DMS53 treated with DMSO at 0.1 percent for 48 hours (cell line): ENCODE results near the gene STMN3.
"Not testable (repeated sequence)": the region's sequence is repeated elsewhere in the genome, so short reads cannot be mapped to it uniquely, and the experiment has no call there.

ENCODE experiments used
- DNase-seq: peaks from one replicate; lab custom pipeline; 2025; ENCODE audit not compliant: unreplicated experiment; lab: John Stamatoyannopoulos, UW

The STMN3 gene

GRCh38 chr20:63617876-63618265 is 35.4 kb downstream of the STMN3 start:
- DNase-seq = no peak

DNA sequence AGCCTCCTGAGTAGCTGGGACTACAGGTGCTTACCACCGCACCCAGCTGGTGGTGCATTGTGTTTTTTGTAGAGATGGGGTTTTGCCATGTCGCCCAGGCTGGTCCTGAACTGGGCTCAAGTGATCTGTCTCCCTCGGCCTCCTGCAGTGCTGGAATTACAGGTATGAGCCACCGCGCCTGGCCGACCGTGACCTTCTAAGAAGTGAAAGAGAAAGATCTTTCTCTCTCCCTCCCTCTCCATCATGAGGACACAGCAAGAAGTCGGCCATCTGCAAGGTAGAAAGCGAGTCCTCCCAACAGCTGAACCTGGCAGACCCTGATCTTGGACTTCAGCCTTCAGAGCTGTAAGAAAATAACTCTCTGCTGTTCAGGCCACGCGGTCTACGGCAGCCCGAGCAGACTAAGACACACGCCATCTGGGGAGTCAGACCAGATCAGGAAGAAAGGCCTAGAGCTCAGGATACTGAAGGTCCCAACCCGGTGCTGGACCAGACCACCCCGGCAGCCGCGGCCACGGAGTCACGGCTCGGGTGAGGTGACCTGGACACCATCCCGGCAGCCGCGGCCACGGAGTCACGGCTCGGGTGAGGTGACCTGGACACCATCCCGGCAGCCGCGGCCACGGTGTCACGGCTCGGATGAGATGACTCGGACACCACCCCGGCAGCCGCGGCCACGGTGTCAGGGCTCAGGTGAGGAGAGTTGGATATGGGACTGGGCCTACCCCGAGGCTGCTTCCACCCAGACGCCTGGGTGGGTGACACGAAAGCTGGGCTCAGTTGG is 35.9 kb downstream of the STMN3 start:
- no peak for DNase-seq

DNA sequence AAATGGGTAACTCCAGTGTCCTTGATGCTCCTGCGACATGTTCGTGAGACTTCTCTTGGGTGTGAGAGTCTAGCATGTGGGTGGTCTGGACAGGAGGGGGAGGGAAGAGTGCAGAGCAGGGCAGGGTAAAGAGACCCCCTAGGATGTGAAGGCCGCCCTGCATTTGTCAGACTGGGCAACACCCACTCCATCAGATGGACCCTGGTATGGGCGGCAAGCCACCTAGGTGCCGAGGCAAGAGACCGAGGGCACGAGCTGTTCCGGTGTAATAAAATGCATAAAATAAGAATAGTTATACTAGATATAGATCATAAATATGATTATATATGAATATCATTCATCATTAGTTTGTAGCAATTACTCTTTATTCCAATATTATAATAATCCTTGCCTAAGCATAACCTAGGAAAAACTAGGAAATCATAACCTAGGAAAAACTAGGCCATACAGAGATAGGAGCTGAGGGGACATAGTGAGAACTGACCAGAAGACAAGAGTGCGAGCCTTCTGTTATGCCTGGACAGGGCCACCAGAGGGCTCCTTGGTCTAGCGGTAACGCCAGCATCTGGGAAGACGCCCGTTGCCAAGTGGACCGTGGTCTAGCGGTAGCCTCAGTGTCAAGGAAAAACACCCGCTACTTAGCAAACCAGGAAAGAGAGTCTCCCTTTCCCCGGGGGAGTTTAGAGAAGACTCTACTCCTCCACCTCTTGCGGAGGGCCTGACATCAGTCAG is 39.2 kb downstream of the STMN3 start:
- DNase-seq = not testable (repeated sequence)

DNA sequence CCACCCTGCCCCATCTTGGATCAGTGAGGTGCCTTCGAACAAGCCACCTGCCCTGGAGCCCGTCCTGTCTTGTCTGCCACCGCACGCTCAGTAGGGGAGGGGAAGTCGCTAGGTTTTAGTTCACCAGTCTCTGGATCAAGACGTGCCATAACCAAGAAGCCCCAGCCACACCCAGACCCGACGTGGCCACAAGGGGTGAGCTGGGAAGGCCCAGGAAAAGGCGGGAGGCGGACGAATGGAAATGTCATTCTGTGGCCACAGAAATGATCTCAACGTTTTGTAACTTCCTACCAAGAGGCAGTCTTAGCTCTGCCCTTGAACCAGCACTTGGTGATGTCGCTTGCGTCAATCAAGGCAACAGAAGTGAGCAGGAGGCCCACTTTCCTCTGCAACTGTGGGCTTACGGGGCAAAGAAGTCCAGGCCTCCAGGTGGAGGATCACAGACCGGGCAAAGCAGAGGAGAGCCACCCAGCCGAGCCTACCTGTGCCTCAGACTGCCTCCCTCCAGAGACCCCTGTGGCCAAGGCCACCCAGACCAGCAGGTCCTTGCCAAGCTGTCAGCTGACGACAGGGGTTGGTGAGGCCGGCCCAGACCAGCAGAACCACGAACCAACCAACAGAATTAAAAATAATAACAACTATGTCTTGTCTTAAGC is 40.8 kb downstream of the STMN3 start:
- DNase-seq = no peak

DNA sequence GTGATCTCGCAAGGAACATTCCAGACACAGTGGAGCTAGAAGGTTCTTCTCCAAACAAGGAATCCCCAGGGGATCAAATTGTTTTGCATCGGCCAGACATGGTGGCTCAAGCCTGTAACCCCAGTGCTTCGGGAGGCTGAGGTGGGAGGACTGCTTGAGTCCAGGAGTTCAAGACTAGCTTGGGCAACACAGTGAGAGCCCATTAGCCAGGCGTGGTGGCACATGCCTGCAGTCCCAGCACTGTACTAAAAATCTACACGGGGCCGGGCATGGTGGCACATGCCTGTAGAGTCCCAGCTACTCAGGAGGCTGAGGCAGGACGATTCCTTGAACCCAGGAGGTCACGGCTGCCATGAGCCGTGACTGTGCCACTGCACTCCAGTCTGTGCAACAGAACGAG is 41.6 kb downstream of the STMN3 start:
- no peak for DNase-seq

GRCh38 chr20:63610581-63611435 is 42.4 kb downstream of the STMN3 start:
- no peak for DNase-seq

- DNase-seq = no peak
Measured at GRCh38 chr20:63606686-63607085, 46.5 kb downstream of the STMN3 start.

DNA sequence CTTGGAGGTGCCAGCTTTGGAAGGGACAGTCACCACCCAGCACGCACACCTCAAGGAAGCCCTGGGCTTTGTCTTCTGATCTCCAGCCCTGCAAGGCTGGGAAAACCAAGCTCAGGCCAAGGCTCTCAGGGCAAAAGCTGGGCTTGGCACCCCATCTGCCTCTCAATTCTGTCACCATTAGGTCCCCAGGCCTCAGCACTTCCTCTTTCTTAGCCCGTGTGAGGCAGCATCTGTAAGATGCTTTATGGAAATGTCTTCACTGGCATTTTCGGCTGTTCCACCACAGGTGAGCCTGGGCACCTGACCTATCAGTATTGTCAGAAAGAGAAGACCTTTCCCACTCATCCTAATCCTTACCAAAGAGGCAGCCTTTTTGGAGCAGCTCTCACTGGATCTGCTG is 50.9 kb downstream of the STMN3 start:
- DNase-seq = no peak

DNA sequence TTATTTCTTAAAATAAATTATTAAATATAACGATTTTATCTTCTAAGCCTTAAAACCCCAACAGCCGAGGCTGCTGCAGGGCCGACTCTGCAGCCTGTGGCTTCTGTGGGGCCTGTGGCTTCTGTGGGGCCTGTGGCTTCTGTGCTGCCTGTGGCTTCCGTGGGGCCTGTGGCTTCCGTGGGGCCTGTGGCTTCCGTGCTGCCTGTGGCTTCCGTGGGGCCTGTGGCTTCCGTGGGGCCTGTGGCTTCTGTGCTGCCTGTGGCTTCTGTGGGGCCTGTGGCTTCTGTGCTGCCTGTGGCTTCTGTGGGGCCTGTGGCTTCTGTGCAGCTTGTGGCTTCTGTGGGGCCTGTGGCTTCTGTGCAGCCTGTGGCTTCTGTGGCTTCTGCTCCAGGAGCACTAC is 51.5 kb downstream of the STMN3 start:
- not testable (repeated sequence) for DNase-seq

- DNase-seq = no peak
Measured at GRCh38 chr20:63599396-63600050, 53.7 kb downstream of the STMN3 start.

GRCh38 chr20:63598479-63599395 is 54.5 kb downstream of the STMN3 start:
- no peak for DNase-seq

GRCh38 chr20:63597651-63598478 is 55.4 kb downstream of the STMN3 start:
- DNase-seq = no peak

DNA sequence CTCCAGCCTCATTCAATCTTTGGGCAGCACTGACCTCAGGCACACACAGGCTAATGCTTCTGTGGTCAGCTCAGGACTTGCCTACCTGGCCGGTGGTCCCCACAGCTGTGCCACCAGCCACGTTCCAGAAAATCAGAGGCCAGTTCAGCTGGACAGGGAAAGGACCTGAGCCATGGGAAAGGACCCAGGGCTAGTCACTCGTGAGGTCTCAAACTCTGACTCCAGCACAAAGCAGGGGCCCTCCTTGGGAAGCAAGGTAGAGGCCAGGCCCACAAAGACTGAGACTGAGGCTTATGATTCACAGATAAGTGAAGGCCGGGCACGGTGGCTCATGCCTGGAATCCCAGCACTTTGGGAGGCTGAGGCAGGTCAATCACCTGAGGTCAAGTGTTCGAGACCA is 56.8 kb downstream of the STMN3 start:
- DNase-seq = no peak

DNA sequence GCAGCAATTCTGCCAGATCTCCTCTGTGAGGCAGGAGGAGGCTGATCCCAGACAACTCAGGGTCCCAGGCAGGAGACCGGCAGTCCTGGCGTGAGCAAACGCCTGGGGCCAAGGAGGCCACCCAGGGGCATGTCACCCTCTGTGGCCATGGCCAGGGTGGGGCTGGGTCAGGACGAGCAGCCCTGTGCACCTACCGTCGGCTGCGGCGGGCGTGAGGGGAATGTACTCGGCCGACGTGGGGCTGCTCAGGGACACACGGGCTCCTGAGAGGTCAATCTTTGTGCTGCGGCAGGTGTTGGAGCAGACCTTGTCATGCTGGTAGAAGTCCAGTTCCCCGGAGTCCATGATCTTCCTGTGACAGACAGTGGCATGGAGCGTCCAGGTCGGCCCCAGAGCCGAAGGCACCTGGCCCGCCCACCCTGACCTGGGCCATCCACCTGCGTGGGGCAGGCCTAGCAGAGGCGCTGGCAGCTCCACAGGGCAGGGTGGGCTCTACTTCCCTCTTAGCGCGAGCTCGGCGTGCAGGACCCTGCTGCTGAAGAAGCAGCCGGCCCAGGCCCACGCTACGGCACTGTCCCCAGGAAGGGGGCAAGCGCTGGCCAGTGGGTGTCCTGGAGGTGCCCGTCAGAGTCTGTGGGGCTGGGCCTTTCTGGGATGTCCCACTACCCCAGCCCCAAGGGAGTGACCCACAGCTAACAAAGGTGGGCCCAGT is 57.7 kb downstream of the STMN3 start:
- DNase-seq = no peak

DNA sequence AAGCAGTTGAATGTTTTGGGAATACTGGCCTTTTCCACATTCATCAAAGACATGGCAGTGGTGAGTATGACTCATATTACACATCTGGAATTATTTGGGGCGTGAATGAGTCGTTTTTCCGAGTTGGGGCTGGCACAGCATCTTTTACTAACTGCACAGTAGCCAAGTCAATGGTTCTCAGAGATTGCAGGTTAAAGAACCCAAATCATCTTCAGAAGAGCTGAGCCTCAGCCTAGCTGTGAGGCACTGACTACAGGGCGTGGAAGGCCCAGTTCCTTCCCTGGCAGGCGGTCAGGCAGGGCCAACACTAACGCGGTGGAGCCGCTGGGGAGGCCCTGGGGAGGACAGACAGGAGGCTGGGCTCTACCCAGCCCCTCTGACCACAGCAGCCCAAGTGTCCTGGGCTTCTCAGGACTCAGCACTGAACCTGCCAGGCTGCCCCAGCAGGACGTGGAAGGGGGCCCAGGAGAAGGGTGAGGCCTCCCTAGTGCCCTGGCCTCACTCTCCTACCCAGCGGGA is 59.1 kb downstream of the STMN3 start:
- DNase-seq = no peak

- no peak for DNase-seq
Measured at GRCh38 chr20:63592661-63593060, 60.6 kb downstream of the STMN3 start.

DNA sequence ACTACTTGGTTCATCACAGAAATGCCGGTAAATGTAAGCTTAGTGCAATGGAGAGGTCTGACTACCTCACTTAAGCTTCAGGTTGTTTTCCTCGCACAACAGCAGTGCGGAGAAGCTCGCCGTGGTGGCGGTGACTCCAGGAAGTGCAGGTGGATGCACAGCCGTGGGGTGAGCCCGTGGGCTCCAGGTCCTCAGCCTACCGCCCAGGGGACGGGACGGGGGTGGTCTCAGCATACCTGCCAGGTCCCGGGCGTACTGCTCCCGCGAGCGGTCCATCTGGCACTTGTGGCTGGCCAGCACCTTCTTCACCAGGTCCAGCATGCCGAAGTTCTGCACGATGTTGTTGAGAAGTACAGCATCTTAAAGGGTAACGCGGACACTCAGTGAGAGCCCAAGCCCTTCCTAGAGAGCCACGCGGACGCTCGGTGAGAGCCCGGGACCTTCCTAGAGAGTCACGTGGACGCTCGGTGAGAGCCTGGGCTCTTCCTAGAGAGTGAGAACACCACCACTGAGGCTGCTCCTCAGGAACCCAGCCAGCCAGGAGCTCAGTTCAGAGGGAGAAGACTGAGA is 61.4 kb downstream of the STMN3 start:
- DNase-seq = no peak

DNA sequence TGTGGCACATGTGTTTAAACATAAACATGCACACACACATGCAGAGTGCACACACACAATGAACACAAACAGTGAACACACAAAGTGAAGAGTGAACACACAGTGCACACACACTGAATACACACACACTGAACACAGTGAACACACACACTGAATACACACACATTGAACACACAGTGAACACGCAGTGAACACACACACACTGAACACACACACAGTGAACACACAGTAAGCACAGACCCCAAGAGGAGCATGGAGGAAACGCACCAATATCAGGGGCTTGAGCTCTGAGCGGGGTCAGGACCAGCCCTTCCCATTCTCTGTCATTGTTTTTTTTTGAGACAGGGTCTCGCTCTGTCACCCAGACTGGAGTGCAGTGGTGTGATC is 62.1 kb downstream of the STMN3 start:
- DNase-seq = no peak
